Subcutaneous adipose tissue (tissue), 4 donors: ENCODE measurements around the gene DNAAF9. TPM values are rescaled to one million over a fixed set of nuclear protein-coding genes. Genes with fewer than 3 reads are reported as not detected.

ENCODE experiments used
- total RNA-seq, 4 donors: library from RNA; depleted of rRNA; stranded (reverse); fragments of >200 nt; gene quantifications; one replicate each; pipeline ENCODE4 v1.1.0, GENCODE V29; 2016
- TF ChIP-seq, protein P1 (sequence below): fragments of 450-650 bp; IDR thresholded peaks from one replicate; pipeline ENCODE4 v1.5.1; 2016; ENCODE audit warnings: low read depth, mild to moderate bottlenecking, control low read depth, antibody characterized with exemption, moderate library complexity

DNAAF9 gene
- total RNA-seq, 4 donors from 2014 or later, result 26.6 to 39.4 (median 33.3) TPM

DNA sequence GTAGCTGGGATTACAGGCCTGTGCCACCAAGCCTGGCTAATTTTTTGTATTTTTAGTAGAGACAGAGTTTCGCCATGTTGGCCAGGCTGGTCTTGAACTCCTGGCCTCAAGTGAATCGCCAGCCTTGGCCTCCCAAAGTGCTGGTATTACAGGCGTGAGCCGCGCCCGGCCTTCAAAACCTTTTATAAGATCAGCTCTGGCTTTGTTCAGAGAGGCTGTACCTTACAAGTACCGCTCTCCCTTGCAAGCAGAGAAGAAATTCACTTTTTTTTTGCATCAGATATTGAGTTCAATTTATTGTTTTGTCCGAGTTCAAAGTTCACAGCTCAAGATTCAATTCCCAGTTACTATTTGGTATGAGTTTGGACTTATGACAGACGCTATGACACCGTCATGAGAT, 1.9 kb upstream of the DNAAF9 start:
- TF ChIP-seq, protein P1, sequence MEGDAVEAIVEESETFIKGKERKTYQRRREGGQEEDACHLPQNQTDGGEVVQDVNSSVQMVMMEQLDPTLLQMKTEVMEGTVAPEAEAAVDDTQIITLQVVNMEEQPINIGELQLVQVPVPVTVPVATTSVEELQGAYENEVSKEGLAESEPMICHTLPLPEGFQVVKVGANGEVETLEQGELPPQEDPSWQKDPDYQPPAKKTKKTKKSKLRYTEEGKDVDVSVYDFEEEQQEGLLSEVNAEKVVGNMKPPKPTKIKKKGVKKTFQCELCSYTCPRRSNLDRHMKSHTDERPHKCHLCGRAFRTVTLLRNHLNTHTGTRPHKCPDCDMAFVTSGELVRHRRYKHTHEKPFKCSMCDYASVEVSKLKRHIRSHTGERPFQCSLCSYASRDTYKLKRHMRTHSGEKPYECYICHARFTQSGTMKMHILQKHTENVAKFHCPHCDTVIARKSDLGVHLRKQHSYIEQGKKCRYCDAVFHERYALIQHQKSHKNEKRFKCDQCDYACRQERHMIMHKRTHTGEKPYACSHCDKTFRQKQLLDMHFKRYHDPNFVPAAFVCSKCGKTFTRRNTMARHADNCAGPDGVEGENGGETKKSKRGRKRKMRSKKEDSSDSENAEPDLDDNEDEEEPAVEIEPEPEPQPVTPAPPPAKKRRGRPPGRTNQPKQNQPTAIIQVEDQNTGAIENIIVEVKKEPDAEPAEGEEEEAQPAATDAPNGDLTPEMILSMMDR, result no peak

DNA sequence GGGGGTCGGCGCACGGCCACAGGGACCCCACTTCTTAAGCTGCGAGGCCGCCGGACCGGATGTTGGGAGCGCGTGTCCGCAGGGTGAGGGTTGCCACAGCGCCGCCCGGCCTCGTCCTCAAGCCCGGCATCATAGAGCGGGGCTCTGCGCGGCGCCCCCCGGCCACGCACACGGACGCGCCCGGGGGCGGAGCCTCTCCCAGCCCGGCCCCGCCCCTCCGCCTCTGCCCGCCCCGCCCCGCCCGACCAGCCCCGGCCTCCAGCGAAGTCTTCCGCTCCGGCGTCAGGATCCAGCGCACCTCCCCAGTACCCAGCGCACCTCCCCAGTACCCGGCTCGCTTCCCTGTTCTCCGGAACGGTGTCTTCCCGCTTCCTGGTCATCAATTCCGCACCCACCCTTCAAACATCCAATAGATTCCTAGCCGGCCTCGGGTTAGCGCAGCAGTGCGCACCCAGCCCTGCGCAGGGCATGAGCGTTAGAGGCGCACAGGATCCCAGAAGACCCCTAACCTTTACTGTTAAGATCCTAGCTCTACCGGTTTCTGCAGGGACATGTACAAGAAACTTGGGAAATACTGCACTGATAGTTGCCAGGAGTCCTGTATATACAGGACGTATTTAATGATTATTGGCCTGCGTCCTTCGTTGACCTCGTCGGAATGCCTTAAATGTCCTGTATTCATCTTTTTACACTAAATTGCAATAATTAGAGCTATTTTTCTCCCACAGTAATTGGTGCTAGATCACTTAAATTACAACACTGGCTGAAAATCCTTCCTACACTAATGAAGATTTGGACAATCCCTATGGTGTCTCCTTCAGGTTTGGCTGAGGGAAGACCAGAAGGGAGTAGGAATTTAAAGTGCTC, 535 bp upstream of the DNAAF9 start:
- TF ChIP-seq, protein P1, result no peak

DNA sequence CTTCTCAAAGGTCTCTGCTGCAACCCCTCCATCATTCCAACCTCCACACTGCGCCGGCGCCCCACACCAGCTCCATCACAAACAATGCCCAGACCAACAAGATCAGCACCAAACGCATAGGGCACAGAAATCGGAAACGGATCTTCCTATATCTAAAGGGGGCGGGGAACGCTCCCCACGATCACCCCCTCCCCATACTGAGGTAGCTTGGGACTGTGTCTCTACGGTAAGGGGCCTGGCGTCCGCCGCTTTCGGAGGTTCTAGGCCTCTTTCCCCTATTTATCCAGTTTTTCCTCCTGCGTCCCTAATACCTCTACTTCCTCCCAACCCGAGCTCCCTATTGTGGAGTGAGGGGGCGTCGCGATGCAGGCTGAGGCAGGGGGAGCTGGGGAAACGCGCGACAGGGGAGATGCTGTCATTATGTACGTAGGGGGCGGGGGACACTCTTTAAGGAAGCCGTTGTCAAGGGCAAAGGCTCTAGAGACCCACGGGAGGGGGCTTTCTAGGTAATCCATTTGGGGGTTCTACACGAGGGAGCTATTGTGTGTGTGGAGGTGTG, 909 bp downstream of the DNAAF9 start:
- TF ChIP-seq, protein P1, result no peak

DNA sequence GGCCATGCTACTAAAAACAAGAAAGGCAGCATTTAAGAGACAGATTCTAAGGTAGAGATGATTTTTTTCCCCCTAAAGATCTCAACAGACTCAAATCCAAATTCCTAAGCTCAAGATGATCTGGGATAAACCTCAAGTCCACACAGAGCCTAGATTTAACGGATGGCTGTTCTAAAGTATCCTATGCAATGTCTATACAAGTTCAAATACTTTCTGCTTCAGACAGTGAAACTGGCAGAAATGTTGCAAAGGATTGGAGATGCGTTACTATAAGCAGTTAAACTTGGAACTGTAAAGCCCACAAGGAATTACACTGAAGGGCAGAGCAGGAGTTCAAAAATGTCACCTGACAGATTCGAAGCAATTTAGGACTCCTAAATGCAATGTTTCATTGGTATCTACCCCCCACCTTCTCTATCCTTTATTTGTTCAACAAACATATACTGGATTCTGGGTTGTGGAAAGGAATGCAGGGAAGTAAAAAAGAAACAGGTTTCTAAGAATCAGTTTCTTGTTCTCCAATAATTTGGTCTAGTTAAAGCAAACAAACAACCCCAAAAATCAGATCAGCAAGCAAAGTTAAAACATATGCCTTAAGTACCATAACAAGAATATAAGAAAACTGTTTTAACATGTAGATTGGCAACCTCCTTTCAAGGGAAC, 1.6 kb downstream of the DNAAF9 start:
- TF ChIP-seq, protein P1, result no peak

DNA sequence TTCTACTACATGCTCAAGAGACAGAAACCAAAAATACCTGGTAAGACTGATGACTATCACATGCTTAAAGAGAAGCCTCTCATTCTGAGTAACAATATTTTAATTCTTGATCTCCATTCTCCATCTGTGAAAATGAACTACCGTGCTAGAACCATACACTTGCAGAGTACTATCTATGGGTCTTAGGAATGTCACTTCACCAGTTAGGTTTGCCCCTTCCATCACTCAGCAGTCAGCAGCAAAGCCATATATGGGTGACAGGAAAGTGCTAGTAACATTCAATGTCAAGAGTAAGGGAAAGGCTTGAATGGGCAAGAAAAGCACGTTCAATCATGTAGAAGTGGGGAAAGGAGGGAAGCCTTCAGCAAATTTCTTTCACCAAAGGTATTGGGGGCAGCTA, 2.3 kb downstream of the DNAAF9 start:
- TF ChIP-seq, protein P1, result no peak

DNA sequence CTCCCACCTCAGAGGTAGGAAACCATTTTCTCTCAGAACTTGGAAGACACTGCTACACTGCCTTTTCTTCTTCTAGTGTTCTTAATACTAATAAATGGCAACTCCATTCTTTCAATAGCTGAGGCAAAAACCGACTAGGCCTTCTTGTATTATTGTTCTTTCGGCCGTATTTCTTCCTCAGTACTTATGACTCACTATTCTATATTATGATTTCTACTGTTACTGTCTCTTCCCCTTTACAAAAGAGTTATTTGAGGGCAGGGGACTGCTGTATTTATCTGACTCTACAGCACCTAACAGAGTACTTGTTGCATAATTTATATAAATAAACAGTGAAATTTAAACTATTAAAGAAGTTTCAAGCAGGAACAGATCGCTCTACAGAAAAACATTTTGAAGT, 3.1 kb downstream of the DNAAF9 start:
- TF ChIP-seq, protein P1, result no peak

DNA sequence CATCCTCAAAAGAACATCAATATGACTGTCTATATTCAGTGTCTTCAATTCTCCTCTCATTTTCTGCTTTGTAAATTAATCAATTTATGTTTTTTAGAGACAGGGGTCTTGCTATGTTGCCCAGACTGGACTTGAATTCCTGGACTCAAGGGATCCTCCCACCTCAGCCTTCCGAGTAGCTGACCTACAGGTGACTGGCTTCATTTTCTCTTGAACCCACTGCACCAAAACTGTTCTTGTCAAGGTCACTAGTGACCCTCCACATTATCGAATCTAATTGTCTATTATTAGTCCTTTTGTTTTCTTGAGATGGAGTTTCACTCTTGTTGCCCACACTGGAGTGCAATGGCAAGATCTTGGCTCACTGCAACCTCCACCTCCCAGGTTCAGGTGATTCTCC, 3.7 kb downstream of the DNAAF9 start:
- TF ChIP-seq, protein P1, result no peak
